ENCODE measurements around the gene NDUFV1.
A peak's percentile ranks its signal among the peaks of the same experiment; 100 is the strongest.

NDUFV1 gene

GRCh38 chr11:67610302-67610868 lies 3.6 kb downstream of the NDUFV1 start:
- no peak for TF ChIP-seq CTCF (IDR thresholded peaks at IDR 0.05; ENCODE audit: extremely low read depth, missing control alignments)
- no peak for DNase-seq (ENCODE audit: low spot score)

GRCh38 chr11:67611165-67611564 lies 4.4 kb downstream of the NDUFV1 start:
- DNase-seq (ENCODE audit: low spot score), result no peak
- no peak for TF ChIP-seq CTCF (IDR thresholded peaks at IDR 0.05; ENCODE audit: extremely low read depth, missing control alignments)

- no peak for DNase-seq (ENCODE audit: low spot score)
- TF ChIP-seq CTCF (IDR thresholded peaks at IDR 0.05; ENCODE audit: extremely low read depth, missing control alignments), result no peak
Measured at GRCh38 chr11:67611704-67612587, 5.2 kb downstream of the NDUFV1 start.

- DNase-seq (ENCODE audit: low spot score), result no peak
Measured at GRCh38 chr11:67612751-67613150, 6.0 kb downstream of the NDUFV1 start.

GRCh38 chr11:67613313-67613959 lies 6.7 kb downstream of the NDUFV1 start:
- no peak for TF ChIP-seq CTCF (IDR thresholded peaks at IDR 0.05; ENCODE audit: extremely low read depth, missing control alignments)
- no peak for DNase-seq (ENCODE audit: low spot score)

More at GRCh38 chr11:67612751-67613150, 6.0 kb downstream of the NDUFV1 start:
- TF ChIP-seq CTCF (IDR thresholded peaks at IDR 0.05; ENCODE audit: extremely low read depth, missing control alignments), result no peak

GRCh38 chr11:67613960-67614715 lies 7.4 kb downstream of the NDUFV1 start:
- peak; percentile 88 for DNase-seq (ENCODE audit: low spot score)

More at GRCh38 chr11:67613960-67614715, 7.4 kb downstream of the NDUFV1 start:
- TF ChIP-seq CTCF (IDR thresholded peaks at IDR 0.05; ENCODE audit: extremely low read depth, missing control alignments), result peak; percentile 38
